Spleen (tissue), 7 donors: ENCODE measurements around the gene DLEC1.

ENCODE experiments used
- POLR2AphosphoS5 ChIP-seq, 3 donors: sonication (generic); formaldehyde crosslinking; IDR thresholded peaks; one replicate each; pipeline ENCODE4 v1.5.1; 2017; ENCODE audit warnings: antibody characterized with exemption in 3 of 3
- TF ChIP-seq, protein P1 (sequence below), 11 experiments: fragments of 200-600 bp in 7 of 11; fragments of 450-650 bp in 4 of 11; sonication (generic) in 4 of 11; IDR thresholded peaks in 8 of 11; conservative IDR thresholded peaks in 3 of 11; 1 replicate in 7 of 11; 2 replicates in 4 of 11; pipeline versions ENCODE4 v1.4.0 to v1.8.0; 2016 to 2021; ENCODE audit warnings: antibody characterized with exemption in 11 of 11, inconsistent platforms in 4 of 11, mild to moderate bottlenecking in 1 of 11
- donor health status: DM: no; HTN: no; CAD: no; lungs with moderate emphysema.
- donor health status: DM: no; HTN: no; CAD: no.
- donor health status: DM: no; HTN: no; CAD: no.

DNA sequence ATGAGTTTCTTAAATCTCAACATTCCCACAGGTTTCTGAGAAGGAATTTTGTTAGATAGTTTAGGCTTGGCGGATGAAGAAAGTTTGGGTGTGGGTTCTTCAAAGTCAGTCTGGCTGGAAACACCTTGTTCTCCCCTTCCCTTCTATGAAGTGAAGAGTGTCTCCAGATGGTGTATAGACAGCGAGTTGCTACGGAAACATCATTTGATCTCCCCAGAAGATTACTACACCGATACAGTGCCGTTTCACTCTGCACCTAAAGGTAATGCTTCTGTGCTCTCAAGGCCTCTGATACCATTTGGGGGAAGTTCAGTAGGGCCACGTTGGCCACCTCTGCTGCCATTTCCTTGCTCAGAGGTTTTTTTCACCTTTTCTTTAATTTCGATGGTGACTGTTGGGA, 20.6 kb downstream of the DLEC1 start:
- TF ChIP-seq, protein P1, sequence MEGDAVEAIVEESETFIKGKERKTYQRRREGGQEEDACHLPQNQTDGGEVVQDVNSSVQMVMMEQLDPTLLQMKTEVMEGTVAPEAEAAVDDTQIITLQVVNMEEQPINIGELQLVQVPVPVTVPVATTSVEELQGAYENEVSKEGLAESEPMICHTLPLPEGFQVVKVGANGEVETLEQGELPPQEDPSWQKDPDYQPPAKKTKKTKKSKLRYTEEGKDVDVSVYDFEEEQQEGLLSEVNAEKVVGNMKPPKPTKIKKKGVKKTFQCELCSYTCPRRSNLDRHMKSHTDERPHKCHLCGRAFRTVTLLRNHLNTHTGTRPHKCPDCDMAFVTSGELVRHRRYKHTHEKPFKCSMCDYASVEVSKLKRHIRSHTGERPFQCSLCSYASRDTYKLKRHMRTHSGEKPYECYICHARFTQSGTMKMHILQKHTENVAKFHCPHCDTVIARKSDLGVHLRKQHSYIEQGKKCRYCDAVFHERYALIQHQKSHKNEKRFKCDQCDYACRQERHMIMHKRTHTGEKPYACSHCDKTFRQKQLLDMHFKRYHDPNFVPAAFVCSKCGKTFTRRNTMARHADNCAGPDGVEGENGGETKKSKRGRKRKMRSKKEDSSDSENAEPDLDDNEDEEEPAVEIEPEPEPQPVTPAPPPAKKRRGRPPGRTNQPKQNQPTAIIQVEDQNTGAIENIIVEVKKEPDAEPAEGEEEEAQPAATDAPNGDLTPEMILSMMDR (IDR thresholded peaks at IDR 0.05 in 8 of 11, conservative IDR thresholded peaks at IDR 0.05 in 3 of 11) = no peak
- TF ChIP-seq POLR2AphosphoS5 (IDR thresholded peaks at IDR 0.05) = no peak
